DND-41 (cell line): ENCODE data around the gene P2RX1.

Experiments
- CTCF ChIP-seq: IDR thresholded peaks from 2 replicates; pipeline ENCODE4 v1.5.1; 2012; ENCODE audit warnings: borderline replicate concordance, low read length, moderate library complexity, mild to moderate bottlenecking; ENCODE audit not compliant: poor library complexity, severe bottlenecking; ENCODE audit errors: extremely low read depth
- EZH2 ChIP-seq: IDR thresholded peaks from 3 replicates; pipeline ENCODE4 v1.6.1; 2012; ENCODE audit warnings: borderline replicate concordance, low read depth, mild to moderate bottlenecking, moderate library complexity, low read length, inconsistent platforms; ENCODE audit not compliant: severe bottlenecking

- TF ChIP-seq EZH2, result no peak
- TF ChIP-seq CTCF, result no peak
Observed at GRCh38 chr17:3922765-3923164, 6.5 kb upstream of the P2RX1 start.
